NCI-H345 (cell line): ENCODE measurements around the gene CASQ1.

ENCODE experiments used
- DNase-seq: peaks from one replicate; lab custom pipeline; 2025; lab: John Stamatoyannopoulos, UW

Gene CASQ1

DNA sequence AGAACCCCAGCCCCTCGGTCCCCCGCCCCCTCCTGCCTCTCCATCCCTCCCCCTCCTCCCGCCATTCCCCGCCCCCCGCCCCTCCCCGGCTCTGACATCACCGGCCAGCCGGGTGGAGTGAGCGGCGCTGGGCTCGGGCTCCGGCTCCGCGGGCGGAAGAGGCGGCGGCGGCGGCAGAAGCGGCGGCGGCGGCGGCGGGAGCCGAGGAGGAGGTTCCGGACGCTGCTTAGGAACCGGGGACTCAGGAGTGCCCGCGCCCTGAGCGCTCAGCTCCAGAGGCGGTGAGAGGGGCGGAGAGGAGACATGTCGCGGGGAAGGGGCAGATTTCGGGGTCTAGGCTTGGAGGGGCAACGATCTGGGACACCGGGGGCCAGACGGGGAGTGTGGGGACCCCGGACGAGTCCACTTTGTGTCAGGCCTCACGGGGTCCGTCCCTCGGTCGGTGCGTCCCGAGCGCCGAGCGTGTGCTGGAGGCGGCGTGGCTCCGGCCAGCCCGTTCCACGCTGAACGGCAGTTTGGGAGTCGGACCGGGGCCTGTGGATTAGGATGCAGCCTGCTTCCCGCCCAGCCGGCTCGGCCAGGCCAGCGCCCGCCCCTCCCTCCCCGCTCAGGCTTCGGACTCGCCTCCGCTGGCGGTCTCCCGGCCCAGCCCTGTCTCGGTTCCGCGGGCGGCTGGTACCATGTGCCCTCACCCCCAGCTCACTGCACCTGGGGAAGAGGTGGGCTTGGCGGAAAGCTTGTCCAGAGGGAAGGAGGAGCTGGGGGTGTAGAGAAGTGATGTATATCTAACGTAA lies 15.1 kb downstream of the CASQ1 start, which contains the start of gene PEA15:
TSS of gene PEA15 (plus strand) at position 143 of the 794 bp plus-strand sequence. CDS start 6,161 bp downstream, outside the sequence.
- DNase-seq = peak; percentile 74

DNA sequence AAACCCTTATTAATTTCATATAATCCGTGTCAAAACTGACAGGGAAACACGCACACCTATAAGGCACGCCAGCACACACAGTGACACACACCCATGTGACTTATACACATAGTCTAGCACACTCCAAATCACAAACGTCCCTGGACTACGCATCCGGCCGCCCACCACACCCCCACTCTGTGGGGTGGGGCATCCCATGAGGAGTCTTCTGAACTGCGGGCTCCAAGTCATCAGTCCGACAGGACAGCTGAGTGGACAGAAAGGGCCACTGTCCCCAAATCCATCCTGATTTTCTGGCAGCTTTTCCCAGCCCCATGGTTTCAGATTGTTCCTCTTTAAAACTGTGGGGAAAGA lies 15.6 kb downstream of the CASQ1 start:
- no peak for DNase-seq

DNA sequence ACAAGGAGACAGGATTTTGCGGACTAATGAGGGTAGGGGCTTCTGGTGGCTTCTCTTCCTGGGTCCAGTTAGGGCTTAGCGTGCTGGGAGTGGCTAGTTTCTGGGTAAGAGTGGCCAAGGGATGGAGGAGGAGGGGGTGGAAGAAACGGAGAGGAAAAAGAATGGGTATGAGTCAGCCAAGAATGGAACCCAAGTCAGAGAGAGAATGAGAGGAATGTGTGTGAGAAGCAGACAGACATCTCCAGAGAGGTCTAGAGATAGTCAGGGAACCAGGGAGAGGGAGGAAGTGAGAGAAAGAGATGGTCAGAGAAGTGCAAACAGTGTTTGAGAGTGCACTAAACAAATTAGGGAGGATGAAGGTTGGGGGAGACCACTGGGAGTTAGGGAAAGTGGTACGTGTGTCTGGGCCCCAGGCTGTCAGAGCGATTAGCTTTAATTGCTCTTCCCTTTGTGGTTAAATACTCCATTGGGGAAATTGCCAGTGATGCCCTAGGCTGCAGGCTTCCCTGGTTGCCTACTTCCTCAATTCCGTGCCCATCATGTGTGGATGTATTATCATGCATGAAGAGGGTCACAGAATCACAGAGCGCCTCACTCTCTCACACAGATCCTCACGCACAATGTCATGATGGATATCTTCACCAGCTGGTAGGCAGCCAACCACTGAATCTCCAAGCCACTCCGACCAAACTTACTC lies 16.2 kb downstream of the CASQ1 start:
- no peak for DNase-seq

DNA sequence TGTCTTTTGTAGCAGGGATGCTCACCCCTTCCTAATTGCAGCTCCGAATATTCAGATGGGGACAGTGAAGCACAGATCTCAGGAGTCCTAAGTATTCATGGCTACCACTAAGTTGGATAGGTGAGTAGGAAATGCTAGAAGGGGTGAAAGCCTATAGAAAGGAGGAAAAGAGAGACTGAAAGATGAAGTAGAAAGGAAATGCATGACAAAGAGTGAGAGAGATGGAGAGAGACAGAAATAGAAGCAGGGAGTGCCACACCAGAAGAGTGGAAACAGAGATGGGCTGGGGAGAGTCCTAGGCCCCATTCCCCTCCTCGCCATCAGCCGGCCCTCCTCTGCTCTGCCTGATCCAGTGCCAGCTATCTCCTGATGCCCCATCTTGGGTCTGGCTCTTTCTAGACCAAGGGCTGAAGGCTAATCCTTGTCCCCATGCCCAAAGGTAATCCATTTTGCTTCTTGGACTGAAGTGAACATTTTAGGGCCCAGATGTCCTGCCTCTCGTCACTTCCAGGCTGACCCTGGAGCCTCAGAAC lies 16.8 kb downstream of the CASQ1 start:
- DNase-seq = no peak

DNA sequence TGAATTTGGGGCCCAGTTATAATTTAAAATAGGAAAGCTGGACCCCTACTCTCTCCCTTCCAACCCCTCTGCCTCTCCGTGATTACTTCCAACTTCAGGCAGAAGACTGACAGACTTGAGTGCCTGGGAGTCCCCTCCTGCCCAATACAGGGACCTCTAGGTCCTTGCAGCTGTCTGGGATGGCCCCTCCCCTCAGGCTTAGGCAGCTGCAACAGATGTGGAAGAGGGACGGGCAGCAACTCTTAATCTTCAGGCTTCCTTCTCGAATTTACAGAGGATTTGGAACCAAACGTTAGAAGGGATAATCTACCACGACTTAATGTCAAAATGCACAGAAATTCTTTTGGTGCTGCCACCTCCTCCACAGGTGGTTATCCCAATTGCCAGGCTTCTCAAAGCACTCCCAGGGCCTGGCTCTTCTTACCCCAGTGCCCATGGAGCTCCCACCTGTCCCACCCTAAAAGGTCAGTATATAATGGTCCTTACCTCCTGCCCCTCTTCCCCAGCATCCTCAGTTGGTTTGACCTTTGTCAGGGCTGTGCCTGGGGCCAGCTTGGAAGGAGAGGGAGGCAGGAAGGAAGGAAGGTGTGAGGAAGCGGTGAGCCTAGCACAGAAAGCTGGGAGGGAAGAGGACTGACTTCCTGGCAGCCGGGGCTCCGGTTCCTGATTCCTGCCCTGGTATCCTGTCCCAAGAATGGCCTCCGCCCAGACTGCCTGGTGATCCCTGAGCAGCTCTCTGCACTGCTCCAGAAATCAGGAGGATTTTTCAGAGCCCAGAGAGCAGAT lies 17.6 kb downstream of the CASQ1 start:
- DNase-seq = no peak

DNA sequence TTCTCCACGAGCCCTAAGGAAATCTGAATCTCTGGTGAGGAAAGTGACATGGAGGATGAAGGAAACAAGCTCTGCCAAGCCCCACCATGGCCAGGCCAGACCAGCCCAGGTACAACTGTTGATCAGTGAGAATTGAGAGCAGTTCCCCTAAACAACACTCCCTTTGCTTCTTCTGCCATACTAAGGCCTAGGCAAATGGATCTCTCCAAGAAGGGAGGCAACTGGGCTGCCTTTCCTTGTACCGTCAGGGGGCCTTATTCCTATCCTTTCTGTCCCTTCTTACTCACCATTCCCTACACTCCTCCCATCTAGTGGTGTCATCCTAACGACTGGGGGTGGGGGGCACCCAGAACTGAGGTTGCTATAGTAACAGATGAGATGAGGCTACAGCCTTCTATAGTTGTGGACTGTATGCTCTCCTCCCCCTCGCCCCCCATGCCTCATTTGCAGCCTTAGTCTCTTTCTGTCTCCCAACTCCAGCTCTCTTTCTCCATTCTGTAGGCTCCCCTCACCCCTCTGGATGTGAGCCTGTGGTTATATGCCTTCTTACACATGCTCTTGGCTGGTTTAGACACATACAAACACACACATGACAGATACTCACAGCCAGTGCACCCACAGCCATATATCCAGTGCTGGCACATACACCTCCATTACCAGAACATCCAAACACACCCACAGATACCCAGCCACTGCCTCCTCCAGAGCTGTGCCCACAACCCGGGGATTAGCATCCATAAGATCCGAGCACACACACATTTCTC lies 18.4 kb downstream of the CASQ1 start:
- no peak for DNase-seq

DNA sequence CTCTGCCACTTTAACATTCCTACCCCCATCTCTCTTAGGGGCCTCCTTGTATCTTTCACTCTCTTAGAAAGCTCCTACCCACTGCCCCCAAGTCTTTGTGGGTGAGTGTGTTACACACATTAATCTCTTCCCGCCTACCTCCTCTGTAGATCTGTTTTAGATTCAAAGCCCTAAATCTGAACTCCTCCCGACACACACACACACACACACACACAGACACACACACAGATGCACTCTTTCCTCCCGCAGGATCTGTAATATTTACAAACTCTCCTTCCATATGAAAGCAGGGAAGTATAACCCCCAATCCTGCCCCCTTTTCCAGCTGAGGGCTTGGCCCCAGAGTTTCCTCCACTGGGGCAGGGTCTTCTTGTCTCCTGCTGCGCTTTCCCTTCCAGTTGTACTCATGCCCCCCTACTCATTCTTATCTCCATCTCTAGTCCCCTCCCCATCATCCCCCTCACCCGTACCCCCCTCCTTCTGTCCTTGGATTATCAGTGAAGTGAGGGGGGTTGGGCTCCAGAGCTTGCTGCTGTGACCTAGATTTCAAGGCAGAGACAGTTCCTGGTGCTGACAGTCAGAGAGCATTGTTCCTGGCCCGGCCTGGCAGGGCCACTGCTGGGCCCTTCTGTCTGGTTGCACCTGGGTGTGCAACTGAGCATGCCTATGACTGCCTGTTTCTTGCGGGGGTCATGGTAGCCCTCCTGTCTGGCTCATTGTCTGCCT lies 19.1 kb downstream of the CASQ1 start:
- no peak for DNase-seq

DNA sequence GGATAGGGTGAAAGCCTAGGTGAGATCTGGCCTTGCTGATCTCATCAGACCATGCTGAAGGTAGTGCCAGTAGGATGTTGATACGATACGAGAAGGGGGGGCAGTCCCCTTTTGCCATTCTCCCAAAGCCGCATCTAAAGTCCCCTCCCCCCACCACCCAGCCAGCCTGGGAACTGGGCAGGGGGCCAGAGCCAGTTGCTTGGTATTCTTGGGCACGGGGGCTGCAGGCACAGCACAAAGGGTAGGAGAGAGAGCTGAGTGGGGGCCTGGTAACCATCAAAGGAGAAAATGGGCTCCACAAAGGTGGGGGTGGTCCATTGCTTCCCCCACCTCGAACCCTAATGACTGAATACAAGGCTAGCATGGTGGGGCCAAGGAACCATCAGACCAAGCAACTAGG lies 20.2 kb downstream of the CASQ1 start:
- DNase-seq = no peak

DNA sequence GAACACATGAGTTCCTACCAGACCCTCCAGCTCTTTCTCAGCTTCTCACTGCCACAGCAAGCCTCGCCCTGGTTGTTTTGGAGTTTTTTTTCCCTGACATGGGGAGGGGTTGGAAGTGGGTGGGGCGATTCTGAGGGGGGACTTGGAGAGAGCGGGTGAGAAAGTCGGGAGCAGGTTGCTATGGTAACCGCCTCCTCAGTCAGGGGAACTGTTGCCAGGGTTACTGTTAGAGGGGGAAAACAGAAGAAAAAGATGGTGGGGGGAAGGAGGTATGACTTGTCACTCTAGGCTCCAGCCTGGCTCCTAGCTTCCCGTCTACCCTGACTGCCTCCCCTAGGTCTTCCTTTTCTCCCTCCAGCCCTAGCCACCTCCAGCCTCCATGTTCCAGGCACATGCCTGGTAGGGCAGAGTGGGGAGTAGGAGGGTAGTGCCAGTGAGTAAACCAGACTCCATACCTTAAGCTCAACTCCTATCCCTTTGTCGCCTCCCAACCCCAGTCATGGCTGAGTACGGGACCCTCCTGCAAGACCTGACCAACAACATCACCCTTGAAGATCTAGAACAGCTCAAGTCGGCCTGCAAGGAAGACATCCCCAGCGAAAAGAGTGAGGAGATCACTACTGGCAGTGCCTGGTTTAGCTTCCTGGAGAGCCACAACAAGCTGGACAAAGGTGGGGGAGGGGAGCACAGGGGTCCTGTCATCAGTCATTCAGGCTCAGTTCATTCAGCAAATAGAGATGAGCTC lies 20.8 kb downstream of the CASQ1 start:
- DNase-seq = no peak

DNA sequence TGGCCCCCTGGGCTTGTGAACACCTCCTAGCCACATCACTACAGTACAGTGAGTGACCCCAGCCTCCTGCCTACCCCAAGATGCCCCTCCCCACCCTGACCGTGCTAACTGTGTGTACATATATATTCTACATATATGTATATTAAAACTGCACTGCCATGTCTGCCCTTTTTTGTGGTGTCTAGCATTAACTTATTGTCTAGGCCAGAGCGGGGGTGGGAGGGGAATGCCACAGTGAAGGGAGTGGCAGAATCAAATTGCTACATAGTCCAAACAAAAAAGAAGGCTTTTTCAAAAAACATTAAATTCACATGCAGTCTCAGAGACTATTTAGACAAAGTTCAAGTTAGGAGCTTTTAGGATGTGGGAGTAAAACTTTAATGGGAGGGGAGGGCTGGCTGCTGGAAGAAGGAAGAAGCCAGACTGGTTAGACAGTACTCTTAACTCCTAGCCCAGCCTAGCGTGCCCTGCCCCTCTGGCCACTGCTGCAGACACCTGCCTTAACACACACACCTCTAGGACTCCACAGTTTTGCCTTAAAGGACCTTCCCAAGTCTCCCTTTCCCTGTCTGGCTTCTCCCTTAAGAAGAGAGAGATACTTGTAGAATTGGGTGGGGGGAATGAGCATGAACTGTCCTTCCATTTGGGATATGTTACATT lies 24.2 kb downstream of the CASQ1 start:
- no peak for DNase-seq

DNA sequence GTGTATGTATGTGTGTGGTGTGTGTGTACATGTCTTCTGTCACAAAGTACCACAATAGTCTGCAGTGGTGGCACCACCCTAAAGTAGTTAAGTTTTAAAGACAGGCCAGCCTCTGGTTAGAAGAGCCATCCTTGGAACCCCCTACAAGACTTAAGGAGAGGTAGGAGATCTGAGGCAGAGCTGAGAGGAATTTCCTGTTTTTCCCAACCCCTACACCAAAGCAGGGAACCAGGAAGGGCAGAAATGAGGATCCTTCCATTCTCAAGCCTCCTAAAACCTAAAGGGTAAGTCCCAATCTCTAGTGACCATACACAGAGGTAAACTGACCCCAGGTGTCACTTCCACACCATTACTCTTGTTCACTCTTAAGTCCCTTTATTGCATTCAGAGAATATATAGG lies 25.9 kb downstream of the CASQ1 start:
- DNase-seq = no peak

DNA sequence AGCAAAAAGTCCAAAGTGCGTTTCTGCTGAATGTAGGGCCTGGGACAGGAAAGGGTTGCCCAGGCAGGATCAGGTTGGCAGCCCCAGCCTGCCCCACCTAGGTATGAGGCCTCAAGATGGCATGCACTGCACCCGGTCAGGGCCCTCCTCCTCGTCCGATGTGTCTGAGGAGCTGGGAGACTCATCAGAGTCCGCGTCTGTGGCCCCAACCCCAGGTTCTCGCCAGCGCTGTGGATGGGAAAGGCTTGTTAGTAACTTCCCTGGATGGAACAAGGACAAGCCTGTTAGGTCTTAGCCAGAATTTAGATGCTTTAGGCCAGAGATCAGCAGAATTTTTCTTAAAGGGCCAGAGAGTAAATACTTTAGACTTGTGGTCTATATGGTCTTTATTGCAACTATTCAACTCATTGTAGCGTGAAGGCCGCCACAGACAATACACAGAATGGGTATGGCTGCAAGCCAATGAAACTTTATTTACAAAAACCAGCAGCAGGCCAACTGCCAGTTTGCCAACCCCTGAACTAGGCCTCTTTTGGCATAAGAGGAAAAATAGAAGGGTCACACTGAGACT lies 27.2 kb downstream of the CASQ1 start:
- peak; percentile 38 for DNase-seq

DNA sequence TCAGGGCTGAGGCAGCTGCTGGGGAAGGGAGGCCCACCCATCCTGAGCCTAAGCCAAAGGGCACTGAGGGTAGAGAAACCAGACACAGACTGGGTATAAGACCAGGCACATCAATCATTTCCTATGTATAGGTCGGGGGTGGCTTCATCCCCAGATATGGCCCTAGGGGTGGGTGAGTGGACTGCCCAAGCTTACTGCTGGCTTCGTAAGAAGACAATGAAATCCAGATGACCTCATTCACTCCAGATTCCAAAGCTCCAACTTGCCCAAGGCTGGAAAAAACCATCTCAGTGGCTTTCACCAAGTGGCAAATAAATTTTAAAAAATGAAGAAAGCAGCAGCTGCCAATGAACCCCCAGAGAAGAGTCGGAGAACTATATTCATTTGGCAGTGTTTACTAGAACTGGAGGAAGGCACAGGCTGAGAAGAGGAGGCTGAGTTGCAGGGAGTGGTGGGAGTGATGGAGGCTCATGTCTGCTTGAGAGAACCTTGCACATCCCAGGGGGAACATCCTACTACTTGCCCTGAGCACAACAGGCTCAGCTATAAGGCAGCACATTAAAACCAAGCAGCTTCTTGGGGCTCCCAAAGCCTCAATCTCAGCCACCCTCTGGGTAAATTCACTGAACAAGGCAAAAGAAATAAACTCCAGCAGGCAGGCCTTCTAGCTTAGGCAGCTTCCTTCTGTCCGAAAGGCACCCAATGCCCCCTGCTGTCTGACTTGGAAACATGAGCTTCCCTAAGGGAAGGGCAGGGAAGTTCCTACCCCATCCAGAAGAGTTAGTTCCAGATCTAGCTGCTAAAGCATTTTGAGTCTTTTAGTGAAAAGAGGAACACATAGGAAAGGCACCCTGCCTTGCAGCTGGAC lies 28.9 kb downstream of the CASQ1 start:
- DNase-seq = peak; percentile 31

DNA sequence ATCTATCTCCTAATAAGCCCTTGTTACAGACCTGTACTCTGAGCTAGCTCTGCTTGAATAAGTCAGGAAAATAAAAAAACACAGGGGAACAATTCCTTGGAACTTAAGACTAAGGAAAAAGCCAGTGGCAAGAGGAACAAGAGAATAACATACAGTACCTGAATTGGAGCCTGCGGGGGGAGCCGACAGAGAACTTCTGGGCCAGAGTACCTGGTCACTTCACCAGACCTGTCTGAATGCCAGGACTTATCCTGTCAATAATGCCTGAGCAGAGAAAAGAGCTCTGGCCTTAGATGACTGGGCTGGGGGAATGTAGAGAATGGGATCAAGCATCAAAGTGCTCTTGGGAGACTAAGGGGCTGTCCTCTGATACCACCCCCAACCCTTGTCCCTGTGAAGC lies 29.9 kb downstream of the CASQ1 start:
- no peak for DNase-seq

DNA sequence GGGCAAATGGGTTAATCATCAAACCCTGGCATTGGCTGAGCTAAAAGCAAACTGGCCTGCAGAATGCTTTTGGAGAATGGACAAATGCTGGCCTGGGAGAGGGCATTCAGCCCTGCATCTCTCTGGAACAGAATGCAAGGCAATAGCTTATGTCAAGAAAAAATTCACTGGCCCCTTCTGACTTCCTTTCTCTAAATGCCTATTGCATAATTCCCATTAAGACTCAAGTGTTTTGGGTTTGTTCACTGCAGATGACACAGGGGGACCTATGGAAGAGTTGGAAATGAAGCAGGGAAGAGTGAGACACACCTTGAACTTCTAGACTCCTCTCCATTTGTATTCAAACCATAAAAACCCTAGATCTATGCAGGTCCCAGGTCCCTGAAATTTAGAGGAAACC lies 30.7 kb downstream of the CASQ1 start:
- no peak for DNase-seq

DNA sequence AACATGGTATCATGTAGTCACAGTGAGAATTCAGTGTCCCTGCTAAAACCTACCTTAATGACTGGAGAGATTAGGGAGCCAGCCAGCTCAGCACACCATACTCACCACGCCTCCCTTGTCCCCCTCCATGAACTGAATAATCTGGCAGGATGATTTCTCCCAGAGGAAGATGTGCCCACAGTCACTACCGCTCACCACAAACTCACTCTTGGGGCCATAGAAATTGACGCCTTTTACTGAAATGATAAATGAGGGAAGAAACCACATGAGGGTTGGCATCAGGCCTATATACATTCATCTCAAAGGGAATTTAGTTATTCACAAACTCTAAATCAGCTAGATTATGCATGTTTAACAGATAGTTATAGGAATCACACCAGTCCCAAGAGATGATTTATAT lies 32.2 kb downstream of the CASQ1 start:
- no peak for DNase-seq

DNA sequence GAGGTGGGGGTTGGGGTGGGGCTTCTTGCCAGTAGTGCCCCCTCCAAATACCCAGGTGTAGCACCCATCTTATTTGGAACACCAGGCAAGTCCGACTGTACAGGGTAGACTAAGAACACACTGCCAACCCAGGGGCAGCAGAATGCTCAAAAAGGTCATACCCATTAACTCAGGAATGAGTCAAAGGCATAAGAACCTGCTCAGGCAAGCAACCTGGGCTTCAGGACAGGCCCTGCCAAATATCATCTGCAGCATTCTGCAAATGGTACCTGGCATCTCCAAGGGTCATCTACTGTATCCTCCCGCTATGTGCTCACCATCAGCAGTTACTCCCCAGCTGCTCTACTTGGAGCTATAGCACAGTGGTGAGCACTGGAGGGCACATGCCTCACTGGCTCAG lies 34.2 kb downstream of the CASQ1 start:
- no peak for DNase-seq

DNA sequence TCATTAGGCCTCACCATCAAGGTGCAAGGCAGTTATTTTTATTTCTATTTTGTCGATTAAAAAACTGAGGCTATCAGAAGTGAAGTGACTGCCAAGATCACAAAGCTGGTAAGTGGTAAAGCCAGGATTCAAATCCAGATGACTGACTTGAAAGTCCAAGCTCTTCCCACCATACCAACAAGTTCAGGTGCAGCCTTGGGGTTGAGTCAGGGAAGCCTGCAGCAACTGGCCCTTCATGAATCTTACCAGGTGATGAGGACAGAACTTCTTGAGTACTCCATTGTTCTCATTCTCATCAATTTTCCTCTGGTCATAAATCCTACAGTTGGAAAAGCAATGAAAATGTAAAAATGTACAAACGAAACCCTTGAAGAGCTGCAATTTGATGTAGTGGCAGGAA lies 35.0 kb downstream of the CASQ1 start:
- no peak for DNase-seq

DNA sequence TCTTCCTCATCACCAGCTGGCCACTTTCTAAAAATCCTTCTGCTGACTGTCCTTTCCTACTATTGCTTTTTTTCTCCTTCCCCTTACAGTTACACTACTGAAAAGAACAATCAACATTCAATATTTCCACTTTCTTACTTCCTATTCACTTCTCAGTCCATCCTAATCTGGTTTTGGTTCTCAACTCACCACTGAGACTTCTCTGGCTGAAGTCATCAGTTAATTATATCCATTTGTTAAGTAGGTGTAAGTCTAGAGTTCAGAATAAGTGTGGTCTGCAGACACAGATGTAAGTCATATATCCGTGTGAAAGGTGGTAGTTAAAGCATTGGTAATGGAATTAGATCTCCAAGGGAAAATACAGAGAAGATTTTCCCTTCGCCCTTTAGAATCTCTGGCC lies 36.2 kb downstream of the CASQ1 start:
- DNase-seq = no peak
